ENCODE measurements around the gene PDE4B. TPM values are rescaled to one million over a fixed set of nuclear protein-coding genes. Genes with fewer than 3 reads are reported as not detected.

The PDE4B gene
- total RNA-seq, 1 donor from 2014 or later, result 7.6 TPM

DNA sequence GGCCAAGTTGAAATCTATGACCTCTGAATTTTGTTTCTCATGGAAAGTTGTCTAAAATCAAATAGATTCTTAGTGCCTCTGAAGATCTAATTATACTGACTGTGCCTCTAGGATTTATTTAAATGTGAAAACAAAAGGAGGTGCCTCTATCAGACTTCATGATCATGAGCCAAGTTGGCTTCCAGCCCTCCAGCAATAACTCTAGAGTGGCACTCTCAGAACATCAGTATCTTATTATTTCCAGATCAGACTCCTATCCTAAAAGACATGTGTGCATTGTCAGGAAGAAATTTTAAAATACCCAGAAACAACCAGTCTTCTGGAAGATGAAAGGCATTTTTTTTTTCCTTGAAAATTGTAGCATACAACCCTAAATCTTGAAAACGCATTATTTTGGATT lies 368.0 kb downstream of the PDE4B start:
- DNase-seq (ENCODE audit: low read depth) (no peak), FAIRE-seq (no peak)
- Histone ChIP-seq H3K79me2 (ENCODE audit: insufficient read depth, low read length) (no peaks in the 10 kb centered on the region), H3K4me2 (ENCODE audit: low read length) (no peak overlapping the region), H3K27me3 (ENCODE audit: insufficient read depth, low read length) (no peaks in the 10 kb centered on the region), H3K4me3 (ENCODE audit: insufficient read depth, low read depth, low read length) (no peak overlapping the region), H3K36me3 (ENCODE audit: insufficient read depth, low read length) (no peaks in the 10 kb centered on the region), H3K27ac (ENCODE audit: low read depth, low read length) (no peak overlapping the region), H2AFZ (ENCODE audit: low read depth, low read length) (no peak overlapping the region), H3K4me1 (ENCODE audit: insufficient read depth, low read length) (no peaks in the 10 kb centered on the region), H4K20me1 (ENCODE audit: insufficient read depth, low read length) (no peaks in the 10 kb centered on the region), H3K9me3 (ENCODE audit: insufficient read depth, low read depth, low read length) (no peaks in the 10 kb centered on the region), H3K9ac (ENCODE audit: low read length) (no peak overlapping the region)
- H3K27me3 Mint-ChIP-seq (ENCODE audit: low read depth, unreplicated experiment), result no peaks in the 10 kb centered on the region
- TF ChIP-seq EZH2 (IDR thresholded peaks at IDR 0.05; ENCODE audit: insufficient read depth, low read length), result no peak
- TF ChIP-seq, protein P1, sequence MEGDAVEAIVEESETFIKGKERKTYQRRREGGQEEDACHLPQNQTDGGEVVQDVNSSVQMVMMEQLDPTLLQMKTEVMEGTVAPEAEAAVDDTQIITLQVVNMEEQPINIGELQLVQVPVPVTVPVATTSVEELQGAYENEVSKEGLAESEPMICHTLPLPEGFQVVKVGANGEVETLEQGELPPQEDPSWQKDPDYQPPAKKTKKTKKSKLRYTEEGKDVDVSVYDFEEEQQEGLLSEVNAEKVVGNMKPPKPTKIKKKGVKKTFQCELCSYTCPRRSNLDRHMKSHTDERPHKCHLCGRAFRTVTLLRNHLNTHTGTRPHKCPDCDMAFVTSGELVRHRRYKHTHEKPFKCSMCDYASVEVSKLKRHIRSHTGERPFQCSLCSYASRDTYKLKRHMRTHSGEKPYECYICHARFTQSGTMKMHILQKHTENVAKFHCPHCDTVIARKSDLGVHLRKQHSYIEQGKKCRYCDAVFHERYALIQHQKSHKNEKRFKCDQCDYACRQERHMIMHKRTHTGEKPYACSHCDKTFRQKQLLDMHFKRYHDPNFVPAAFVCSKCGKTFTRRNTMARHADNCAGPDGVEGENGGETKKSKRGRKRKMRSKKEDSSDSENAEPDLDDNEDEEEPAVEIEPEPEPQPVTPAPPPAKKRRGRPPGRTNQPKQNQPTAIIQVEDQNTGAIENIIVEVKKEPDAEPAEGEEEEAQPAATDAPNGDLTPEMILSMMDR (IDR thresholded peaks at IDR 0.05; ENCODE audit: insufficient read depth, low read depth, low read length), result no peak
- H3K4me1 Mint-ChIP-seq (ENCODE audit: low read depth, unreplicated experiment), result no peaks in the 10 kb centered on the region
- no peak overlapping the region for H3K4me3 Mint-ChIP-seq (ENCODE audit: unreplicated experiment)
- no peaks in the 10 kb centered on the region for H3K36me3 Mint-ChIP-seq (ENCODE audit: low read depth, unreplicated experiment)
- H3K9me3 Mint-ChIP-seq (ENCODE audit: unreplicated experiment), result no peaks in the 10 kb centered on the region
- no peak overlapping the region for H3K27ac Mint-ChIP-seq (ENCODE audit: unreplicated experiment)

DNA sequence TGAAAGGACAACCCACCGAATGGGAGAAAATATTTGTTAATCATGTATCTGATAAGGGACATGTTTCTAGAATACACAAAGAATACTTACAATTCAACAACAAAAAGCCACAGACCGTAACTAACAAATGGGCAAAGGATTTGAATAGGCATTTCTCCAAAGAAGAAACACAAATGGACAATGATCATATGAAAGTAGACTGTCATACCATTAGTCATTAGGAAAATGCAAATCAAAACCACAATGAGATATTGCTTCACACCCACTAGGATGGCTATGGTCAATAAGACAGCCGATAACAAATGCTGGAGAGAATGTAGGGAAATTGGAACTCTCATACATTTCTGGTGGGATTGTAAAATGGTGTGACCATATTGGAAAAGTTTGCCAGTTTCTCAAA lies 374.1 kb downstream of the PDE4B start:
- no peak overlapping the region for H3K27ac Mint-ChIP-seq (ENCODE audit: unreplicated experiment)
- peaks cover 18% of the 10 kb centered on the region for H3K4me1 Mint-ChIP-seq (ENCODE audit: low read depth, unreplicated experiment)
- no peaks in the 10 kb centered on the region for H3K9me3 ChIP-seq (ENCODE audit: insufficient read depth, low read depth, low read length)
- no peak for TF ChIP-seq EZH2 (IDR thresholded peaks at IDR 0.05; ENCODE audit: insufficient read depth, low read length)
- TF ChIP-seq, protein P1 (IDR thresholded peaks at IDR 0.05; ENCODE audit: insufficient read depth, low read depth, low read length), result no peak
- no peak overlapping the region for H3K4me3 Mint-ChIP-seq (ENCODE audit: unreplicated experiment)
- H4K20me1 ChIP-seq (ENCODE audit: insufficient read depth, low read length), result no peaks in the 10 kb centered on the region
- no peaks in the 10 kb centered on the region for H3K27me3 Mint-ChIP-seq (ENCODE audit: low read depth, unreplicated experiment)
- H3K4me3 ChIP-seq (ENCODE audit: insufficient read depth, low read depth, low read length), result no peak overlapping the region
- no peaks in the 10 kb centered on the region for H3K9me3 Mint-ChIP-seq (ENCODE audit: unreplicated experiment)
- DNase-seq (ENCODE audit: low read depth) (peak; percentile 61), FAIRE-seq (no peak)
- no peaks in the 10 kb centered on the region for H3K36me3 ChIP-seq (ENCODE audit: insufficient read depth, low read length)
- H3K9ac ChIP-seq (ENCODE audit: low read length), result no peak overlapping the region
- no peak overlapping the region for H3K4me2 ChIP-seq (ENCODE audit: low read length)
- no peaks in the 10 kb centered on the region for H3K27me3 ChIP-seq (ENCODE audit: insufficient read depth, low read length)
- no peaks in the 10 kb centered on the region for H3K79me2 ChIP-seq (ENCODE audit: insufficient read depth, low read length)
- no peaks in the 10 kb centered on the region for H3K36me3 Mint-ChIP-seq (ENCODE audit: low read depth, unreplicated experiment)
- H2AFZ ChIP-seq (ENCODE audit: low read depth, low read length), result no peak overlapping the region
- no peak overlapping the region for H3K27ac ChIP-seq (ENCODE audit: low read depth, low read length)
- no peaks in the 10 kb centered on the region for H3K4me1 ChIP-seq (ENCODE audit: insufficient read depth, low read length)

DNA sequence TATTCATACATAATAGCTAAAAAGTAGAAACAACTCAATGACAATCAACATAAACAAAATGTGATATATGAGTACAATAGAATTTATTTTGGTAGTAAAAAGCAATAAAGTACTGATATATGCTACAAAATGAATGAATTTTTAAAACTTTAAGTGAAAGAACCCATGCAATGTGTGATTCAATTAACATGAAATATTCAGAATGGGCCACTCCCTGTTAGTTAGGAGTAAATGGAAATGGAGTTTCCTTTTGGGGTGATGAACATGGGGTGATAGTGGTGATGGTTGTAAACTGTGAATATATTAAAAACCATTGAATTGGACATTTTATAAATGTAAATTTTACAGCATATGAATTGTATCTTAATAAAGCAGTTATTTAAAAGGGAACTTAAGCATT lies 374.6 kb downstream of the PDE4B start:
- no peak overlapping the region for H3K9ac ChIP-seq (ENCODE audit: low read length)
- peaks cover 18% of the 10 kb centered on the region for H3K4me1 Mint-ChIP-seq (ENCODE audit: low read depth, unreplicated experiment)
- no peaks in the 10 kb centered on the region for H3K27me3 Mint-ChIP-seq (ENCODE audit: low read depth, unreplicated experiment)
- no peak for TF ChIP-seq EZH2 (IDR thresholded peaks at IDR 0.05; ENCODE audit: insufficient read depth, low read length)
- TF ChIP-seq, protein P1 (IDR thresholded peaks at IDR 0.05; ENCODE audit: insufficient read depth, low read depth, low read length), result no peak
- DNase-seq (ENCODE audit: low read depth) (no peak), FAIRE-seq (no peak)
- no peak overlapping the region for H3K27ac ChIP-seq (ENCODE audit: low read depth, low read length)
- H3K4me3 ChIP-seq (ENCODE audit: insufficient read depth, low read depth, low read length), result no peak overlapping the region
- H3K27ac Mint-ChIP-seq (ENCODE audit: unreplicated experiment), result no peak overlapping the region
- H2AFZ ChIP-seq (ENCODE audit: low read depth, low read length), result no peak overlapping the region
- H3K36me3 Mint-ChIP-seq (ENCODE audit: low read depth, unreplicated experiment), result no peaks in the 10 kb centered on the region
- H3K27me3 ChIP-seq (ENCODE audit: insufficient read depth, low read length), result no peaks in the 10 kb centered on the region
- no peak overlapping the region for H3K4me3 Mint-ChIP-seq (ENCODE audit: unreplicated experiment)
- no peaks in the 10 kb centered on the region for H3K79me2 ChIP-seq (ENCODE audit: insufficient read depth, low read length)
- H4K20me1 ChIP-seq (ENCODE audit: insufficient read depth, low read length), result no peaks in the 10 kb centered on the region
- no peaks in the 10 kb centered on the region for H3K36me3 ChIP-seq (ENCODE audit: insufficient read depth, low read length)
- no peaks in the 10 kb centered on the region for H3K4me1 ChIP-seq (ENCODE audit: insufficient read depth, low read length)
- H3K4me2 ChIP-seq (ENCODE audit: low read length), result no peak overlapping the region
- H3K9me3 ChIP-seq (ENCODE audit: insufficient read depth, low read depth, low read length), result no peaks in the 10 kb centered on the region
- H3K9me3 Mint-ChIP-seq (ENCODE audit: unreplicated experiment), result no peaks in the 10 kb centered on the region
